Activated CD4-positive, alpha-beta T cell treated with anti-CD3 and anti-CD28 coated beads, Interleukin-2, amount 50 U/mL, for 4 hours (primary cell): ENCODE results near the gene FSD2.
"Not testable (repeated sequence)": the region's sequence is repeated elsewhere in the genome, so short reads cannot be mapped to it uniquely, and the experiment has no call there.

Experiments used
- DNase-seq, 2 experiments: peaks; one replicate each; pipeline ENCODE4 v3.0.0-alpha.2; 2020

FSD2 gene

DNA sequence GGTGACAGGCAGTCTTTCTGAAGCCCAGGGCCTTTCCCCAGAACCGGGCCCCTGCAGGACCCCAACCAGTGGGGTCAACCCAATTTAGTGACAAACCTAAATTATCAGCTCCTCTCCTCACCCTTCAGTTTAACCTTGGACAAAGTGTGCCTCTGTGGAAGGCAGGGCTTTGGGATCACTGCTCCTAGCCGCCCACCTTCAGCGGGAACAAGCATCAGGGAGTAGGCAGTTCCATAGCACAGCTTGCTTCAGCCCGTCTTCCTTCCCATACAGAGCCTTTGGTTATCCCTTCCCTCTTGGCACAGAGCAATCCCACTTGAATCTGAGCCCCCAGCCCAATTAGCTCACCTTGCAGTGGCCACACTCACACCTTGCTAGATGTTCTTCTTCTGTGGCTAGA, 90.9 kb downstream of the FSD2 start:
- DNase-seq: no peak

- DNase-seq: no peak
These were observed 91.9 kb downstream of the FSD2 start for GRCh38 chr15:82714016-82714415.

DNA sequence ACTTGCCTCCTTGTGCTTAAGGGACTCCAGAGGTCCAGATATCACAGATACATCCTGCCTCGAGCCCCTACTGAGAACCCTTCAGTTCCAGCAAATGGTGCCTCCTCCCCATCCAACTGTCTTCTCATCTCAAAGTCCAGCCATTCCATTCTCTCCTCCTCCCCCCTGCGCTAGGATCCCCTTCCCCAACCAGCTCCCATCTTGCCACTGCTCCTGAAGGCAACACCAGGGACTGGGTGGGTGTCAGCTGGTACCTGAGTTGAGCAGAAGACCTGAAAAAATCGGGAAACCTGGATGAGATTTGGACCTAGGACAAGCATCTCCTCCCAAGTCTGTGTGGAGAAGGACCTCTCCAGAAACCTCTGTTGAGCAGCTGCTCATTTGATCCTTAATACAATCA, 93.8 kb downstream of the FSD2 start:
- no peak for DNase-seq

DNA sequence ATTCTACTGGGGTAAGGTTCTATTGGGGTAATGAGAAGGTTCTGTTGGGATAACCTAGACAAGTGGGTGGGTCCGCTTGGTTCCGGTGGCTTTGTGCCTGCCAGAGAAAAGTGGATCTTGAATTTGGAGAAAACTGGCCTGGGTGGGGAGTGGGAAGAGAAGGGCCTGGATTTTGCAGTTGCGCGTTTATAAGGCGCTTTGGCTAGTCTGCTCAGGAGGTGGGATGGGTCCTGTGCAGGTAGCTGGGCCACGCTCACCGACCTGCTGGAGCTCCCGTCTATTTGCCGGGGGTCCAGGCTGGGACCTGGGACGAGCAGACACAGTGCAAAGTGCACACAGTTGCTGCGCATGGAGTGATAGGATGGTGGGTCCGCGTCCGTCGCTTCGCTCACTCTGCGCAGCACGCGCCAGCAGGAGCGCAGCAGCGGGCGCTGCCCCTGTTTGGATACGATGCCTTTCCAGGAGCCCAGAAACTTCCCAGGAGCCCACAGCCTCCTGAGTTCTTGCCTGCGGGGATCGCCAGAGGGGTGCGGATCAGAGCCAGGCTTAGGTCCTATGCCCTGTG, 94.9 kb downstream of the FSD2 start:
- no peak for DNase-seq

DNA sequence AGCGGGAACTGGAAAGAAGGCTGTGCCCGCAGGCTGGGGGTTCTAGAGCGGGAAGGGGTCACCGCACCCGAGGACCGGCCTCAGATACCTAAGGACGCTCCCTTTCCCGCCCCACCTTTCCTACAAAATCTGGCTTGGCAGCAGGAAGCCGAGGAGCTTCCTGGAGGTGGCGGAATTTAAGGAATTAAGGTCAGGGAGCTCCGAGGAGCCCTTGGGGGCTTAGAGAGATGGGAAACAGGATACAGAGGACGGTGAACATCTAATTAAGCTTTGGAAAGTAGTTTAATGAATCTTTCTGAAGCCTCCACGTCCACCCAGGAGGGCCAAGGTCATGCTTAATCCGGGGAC, 95.7 kb downstream of the FSD2 start:
- no peak for DNase-seq

DNA sequence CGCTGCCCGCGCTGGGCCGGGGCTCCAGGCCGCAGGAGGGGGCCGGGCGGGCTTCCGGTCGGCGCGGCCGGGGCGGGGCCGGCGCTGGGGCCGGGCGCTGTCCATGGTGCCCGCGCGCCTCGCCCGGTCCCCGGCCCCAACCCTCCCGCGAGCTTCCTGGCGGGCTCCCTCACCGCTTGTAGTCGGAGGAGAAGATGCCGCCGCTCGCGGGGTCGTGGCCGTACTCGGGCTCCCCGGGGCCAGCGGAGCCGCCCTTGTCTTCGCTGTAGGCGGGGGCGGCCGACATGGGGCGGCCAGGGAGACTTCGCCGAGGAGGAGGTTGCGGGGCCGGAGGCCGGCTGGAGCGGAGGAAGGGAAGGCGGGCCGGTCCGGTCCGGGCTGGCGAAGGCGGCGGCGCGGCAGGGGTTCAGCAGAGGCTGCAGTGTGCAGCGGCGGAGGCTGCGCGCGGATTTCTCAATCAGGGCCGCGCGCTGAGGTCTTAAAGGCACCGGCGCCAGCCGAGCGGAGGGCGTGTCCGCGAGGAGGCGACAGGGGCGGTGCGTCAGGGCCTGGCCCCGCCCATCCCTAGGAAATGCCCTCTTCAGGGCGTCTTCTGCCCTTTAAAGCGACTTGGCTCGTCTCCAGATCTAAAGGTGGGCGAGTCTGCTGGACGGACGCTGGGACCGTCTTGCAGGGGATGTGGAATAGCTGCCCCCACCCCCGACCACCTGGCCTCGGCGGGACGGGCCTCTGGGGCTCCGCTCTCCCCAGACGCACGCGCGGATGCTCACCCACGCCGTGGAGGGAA, 96.3 kb downstream of the FSD2 start, which contains the start of gene AP3B2:
Gene AP3B2, minus strand, starts transcription at position 455 of the 787 bp plus-strand sequence. Its CDS starts 169 bp downstream, at position 286.
- DNase-seq: peak; percentile 53 to 55

GRCh38 chr15:82709081-82709420, 96.8 kb downstream of the FSD2 start:
- DNase-seq: no peak

GRCh38 chr15:82705856-82706255, 100.0 kb downstream of the FSD2 start:
- not testable (repeated sequence) for DNase-seq
